ENCODE measurements around the gene SDHB.

DNA sequence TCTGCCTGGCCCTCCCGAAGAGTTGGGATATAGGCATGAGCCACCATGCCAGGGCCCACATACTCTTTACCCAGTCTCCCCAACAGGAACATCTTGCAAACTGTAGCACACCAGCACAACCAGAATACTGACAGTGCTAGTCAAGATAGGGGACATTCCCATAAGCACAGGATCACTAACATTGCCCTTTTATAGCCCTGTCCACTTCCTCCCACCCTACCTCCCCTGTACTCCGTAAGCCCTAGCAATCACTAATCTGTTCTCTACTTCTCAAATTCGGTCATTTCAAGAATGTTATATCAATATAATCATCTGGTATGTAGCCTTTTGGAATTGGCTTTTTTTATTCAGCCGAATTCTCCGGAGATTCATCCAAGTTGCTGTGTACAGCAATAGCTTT is 5.9 kb downstream of the SDHB start:
- TF ChIP-seq POLR2A (IDR thresholded peaks at IDR 0.05) = no peak
- TF ChIP-seq, protein P1, sequence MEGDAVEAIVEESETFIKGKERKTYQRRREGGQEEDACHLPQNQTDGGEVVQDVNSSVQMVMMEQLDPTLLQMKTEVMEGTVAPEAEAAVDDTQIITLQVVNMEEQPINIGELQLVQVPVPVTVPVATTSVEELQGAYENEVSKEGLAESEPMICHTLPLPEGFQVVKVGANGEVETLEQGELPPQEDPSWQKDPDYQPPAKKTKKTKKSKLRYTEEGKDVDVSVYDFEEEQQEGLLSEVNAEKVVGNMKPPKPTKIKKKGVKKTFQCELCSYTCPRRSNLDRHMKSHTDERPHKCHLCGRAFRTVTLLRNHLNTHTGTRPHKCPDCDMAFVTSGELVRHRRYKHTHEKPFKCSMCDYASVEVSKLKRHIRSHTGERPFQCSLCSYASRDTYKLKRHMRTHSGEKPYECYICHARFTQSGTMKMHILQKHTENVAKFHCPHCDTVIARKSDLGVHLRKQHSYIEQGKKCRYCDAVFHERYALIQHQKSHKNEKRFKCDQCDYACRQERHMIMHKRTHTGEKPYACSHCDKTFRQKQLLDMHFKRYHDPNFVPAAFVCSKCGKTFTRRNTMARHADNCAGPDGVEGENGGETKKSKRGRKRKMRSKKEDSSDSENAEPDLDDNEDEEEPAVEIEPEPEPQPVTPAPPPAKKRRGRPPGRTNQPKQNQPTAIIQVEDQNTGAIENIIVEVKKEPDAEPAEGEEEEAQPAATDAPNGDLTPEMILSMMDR (IDR thresholded peaks at IDR 0.05) = no peak

Data from upper lobe of left lung (tissue), 4 donors.